GM21737 (cell line): Measurements from ENCODE around the gene C2CD4C.
"Not testable (repeated sequence)": the region's sequence is repeated elsewhere in the genome, so short reads cannot be mapped to it uniquely, and the experiment has no call there.

Experiments
- ATAC-seq: cut with Tn5 transposase; IDR thresholded peaks from one replicate; pipeline ENCODE4 v1.9.1; 2021; ENCODE audit warnings: mild to moderate bottlenecking, moderate library complexity; ENCODE audit not compliant: unreplicated experiment

The C2CD4C gene

DNA sequence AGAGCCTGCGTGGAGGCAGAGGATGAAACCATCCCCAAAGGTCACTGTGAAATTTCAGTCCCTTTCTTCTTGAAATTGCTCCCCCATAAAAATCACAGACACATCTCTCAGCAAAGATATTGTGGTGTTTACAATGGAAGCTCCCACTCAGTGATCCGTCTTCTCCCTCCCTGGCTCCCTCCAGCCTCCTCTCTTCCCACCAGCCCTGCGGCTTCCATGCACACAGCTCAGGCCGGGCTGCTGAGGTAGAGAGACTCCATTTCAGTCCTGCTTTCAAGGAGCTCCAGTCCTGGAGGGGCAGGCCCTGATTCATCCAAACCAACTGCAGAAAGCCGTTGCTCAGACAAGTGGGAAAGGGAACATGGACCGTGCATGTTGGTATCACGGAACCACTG, 40.3 kb downstream of the C2CD4C start:
- ATAC-seq, result no peak

GRCh38 chr19:367963-368629, 40.9 kb downstream of the C2CD4C start:
- ATAC-seq, result no peak

DNA sequence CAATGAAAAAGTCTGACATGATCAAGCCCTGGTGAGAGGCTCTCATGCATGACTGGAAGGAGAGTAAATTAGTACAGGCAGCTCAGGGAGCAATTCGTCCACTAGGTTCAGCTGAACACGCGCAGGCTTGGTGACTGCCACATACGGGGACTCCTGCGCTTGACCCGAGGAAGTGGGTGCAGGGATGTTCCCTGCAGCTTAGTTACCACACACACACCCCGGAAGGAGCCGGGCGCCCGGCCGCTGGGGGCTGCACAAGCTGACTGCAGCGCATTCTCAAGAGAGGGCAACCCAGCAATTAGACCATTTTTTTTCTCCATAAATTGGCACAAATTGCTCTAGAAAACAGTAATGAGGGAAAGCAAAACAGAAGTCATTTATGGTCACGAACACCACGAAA, 41.4 kb downstream of the C2CD4C start:
- ATAC-seq, result no peak

GRCh38 chr19:366951-367350, 42.0 kb downstream of the C2CD4C start:
- no peak for ATAC-seq

- no peak for ATAC-seq
Measured at GRCh38 chr19:366205-366783, 42.7 kb downstream of the C2CD4C start.

DNA sequence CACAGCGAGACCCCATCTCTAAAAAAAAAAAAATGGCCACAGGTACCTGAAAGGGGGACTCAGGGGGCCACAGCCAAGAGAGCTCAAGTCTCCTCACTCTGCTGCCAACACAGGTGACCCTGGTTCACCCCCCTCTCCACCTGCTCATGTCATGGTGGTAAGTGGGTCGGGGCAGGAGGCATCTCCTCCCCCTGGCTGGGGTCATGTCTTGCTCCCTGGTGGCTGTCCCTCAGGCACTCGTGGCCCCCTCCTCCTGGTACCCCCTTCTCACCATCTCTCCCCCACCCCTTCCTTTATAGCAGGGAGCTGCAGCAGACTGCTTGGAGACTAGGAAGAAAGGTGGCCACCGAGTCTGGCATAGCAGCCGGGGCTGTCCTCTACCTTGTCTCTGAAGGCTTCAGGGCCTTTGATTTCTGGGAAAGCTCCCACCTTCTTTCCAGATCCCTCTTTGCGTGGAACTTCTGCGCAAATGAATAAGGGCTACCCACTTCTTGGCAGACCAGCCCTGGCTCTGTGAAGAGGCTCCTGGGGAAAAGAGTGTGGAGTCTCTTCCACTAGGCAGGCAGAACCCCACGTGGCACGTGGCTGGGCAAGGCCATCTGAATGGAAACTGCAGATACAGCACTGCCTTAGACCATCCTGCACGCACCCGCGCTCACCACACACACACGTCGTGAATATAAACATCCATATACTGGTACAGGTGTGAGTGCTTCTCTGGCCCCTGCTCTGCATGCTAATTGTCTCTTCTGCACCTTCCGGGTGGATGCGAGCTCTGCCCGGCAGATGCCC, 44.3 kb downstream of the C2CD4C start:
- no peak for ATAC-seq

- no peak for ATAC-seq
Measured at GRCh38 chr19:362683-363082, 46.3 kb downstream of the C2CD4C start.

GRCh38 chr19:362154-362553, 46.8 kb downstream of the C2CD4C start:
- no peak for ATAC-seq

DNA sequence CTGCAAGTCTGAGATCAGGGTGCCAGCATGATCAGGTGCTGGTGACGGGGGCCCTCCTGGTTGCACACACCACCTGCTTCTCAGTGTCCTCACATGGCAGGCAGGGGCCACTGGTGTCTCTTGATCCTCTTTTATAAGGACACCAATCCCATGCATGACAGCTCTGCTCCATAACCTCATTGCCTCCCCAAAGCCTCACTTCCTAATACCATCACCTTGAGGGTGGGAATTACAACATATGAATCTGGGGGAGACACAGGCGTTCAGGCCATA, 49.4 kb downstream of the C2CD4C start:
- ATAC-seq, result no peak

GRCh38 chr19:355536-355935, 53.4 kb downstream of the C2CD4C start:
- ATAC-seq, result not testable (repeated sequence)
